HG03457 (cell line): ENCODE results near the gene FXYD1.

Experiments used
- ATAC-seq: cut with Tn5 transposase; IDR thresholded peaks from one replicate; pipeline ENCODE4 v1.9.1; 2021; ENCODE audit warnings: moderate number of reproducible peaks; ENCODE audit not compliant: unreplicated experiment

FXYD1 gene

DNA sequence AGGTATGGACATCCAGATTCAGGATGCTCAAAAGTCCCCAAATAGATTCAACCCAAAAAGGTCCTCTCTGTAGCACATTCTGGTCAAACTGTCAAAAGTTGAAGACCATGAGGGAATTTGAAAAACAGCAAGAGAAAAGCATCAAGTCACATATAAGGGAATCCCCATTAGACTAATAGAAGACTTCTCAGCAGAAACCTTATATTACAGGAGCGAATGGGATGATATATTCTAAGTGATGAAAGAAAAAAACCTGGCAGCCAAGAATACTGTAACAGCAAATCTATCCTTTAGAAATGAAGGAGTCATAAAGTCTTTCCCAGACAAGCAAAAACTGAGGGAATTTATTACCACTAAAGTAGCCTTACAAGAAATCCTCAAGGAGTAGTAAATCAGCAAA lies 45.6 kb downstream of the FXYD1 start:
- ATAC-seq, result no peak

DNA sequence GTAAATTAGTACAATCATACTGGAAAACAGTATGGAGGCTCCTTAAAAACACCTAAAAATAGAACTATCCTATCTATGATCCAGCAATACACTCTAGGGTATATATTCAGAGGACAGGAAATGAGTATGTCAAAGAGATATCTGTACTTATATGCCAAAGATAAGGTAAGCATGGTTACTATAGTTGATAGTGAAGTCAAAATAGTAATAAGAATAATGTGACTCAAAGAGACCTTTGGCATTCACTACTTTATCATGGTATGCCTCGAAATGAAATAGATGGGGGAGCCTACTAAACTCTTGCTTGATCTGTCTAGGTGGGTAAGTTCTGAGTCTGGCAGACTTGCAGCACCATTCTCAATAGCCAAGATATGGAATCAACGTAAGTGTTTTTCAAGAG lies 46.3 kb downstream of the FXYD1 start:
- no peak for ATAC-seq
